Measurements from ENCODE around the gene PI4K2A. TPM values are rescaled to one million over a fixed set of nuclear protein-coding genes. Genes with fewer than 3 reads are reported as not detected.

Gene PI4K2A
- polyA plus RNA-seq, 1 donor from 2014 or later, result 14.4 TPM

DNA sequence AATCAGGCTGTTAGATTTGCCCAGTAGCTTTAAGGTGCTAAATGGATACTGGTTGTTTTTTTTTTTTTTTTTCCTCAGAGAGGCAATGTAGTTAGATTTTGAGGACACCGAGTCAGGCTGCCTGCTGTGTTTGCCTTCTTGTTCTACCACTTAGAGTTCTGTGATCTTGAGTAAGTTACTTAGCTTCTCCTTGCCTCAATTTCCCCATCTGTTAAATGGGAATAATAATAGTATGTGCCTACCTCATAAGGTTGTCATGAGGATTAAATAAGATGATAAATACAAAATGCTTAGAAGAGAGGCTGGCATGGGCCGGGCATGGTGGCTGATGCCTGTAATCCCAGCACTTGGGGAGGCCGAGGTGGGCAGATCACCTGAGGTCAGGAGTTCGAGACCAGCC, 21.7 kb upstream of the PI4K2A start:
- H3K4me3 ChIP-seq (ENCODE audit: low read length), result no peak overlapping the region
- H3K36me3 ChIP-seq (ENCODE audit: insufficient read depth, low read length), result no peaks in the 10 kb centered on the region
- H4K20me1 ChIP-seq (ENCODE audit: insufficient read depth), result no peaks in the 10 kb centered on the region
- no peaks in the 10 kb centered on the region for H3K9me2 ChIP-seq (ENCODE audit: insufficient read depth, low read length)
- TF ChIP-seq POLR2AphosphoS5 (IDR thresholded peaks at IDR 0.05) (no peak), RAD21 (conservative IDR thresholded peaks at IDR 0.05) (no peak), SMC3 (conservative IDR thresholded peaks at IDR 0.05; ENCODE audit: poor library complexity) (no peak), TAF1 (IDR thresholded peaks at IDR 0.05; ENCODE audit: low read depth) (no peak), EZH2 (IDR thresholded peaks at IDR 0.05; ENCODE audit: borderline replicate concordance, insufficient read depth, low read length, poor library complexity, severe bottlenecking) (no peak), EP300 (conservative IDR thresholded peaks at IDR 0.05; ENCODE audit: poor library complexity, severe bottlenecking) (no peak), REST (IDR thresholded peaks at IDR 0.05; ENCODE audit: borderline replicate concordance) (no peak), MXI1 (conservative IDR thresholded peaks at IDR 0.05; ENCODE audit: poor library complexity, severe bottlenecking) (no peak)
- TF ChIP-seq, protein P1, sequence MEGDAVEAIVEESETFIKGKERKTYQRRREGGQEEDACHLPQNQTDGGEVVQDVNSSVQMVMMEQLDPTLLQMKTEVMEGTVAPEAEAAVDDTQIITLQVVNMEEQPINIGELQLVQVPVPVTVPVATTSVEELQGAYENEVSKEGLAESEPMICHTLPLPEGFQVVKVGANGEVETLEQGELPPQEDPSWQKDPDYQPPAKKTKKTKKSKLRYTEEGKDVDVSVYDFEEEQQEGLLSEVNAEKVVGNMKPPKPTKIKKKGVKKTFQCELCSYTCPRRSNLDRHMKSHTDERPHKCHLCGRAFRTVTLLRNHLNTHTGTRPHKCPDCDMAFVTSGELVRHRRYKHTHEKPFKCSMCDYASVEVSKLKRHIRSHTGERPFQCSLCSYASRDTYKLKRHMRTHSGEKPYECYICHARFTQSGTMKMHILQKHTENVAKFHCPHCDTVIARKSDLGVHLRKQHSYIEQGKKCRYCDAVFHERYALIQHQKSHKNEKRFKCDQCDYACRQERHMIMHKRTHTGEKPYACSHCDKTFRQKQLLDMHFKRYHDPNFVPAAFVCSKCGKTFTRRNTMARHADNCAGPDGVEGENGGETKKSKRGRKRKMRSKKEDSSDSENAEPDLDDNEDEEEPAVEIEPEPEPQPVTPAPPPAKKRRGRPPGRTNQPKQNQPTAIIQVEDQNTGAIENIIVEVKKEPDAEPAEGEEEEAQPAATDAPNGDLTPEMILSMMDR (IDR thresholded peaks at IDR 0.05; ENCODE audit: poor library complexity, severe bottlenecking), result no peak
- no peak overlapping the region for H3K4me2 ChIP-seq (ENCODE audit: low read length)
- no peak overlapping the region for H3K27ac ChIP-seq (ENCODE audit: low read length)
- no peaks in the 10 kb centered on the region for H3K79me2 ChIP-seq (replicated peaks; ENCODE audit: insufficient read depth, low read length)
- no peaks in the 10 kb centered on the region for H3F3A ChIP-seq (ENCODE audit: insufficient read depth, low read length, poor library complexity, severe bottlenecking)
- no peaks in the 10 kb centered on the region for H3K27me3 ChIP-seq (ENCODE audit: insufficient read depth, low read depth, low read length)
- H3K9ac ChIP-seq (ENCODE audit: low read length), result no peak overlapping the region
- no peaks in the 10 kb centered on the region for H3K9me3 ChIP-seq (ENCODE audit: low read length)
- no peak overlapping the region for H2AFZ ChIP-seq (ENCODE audit: low read depth, low read length)

GRCh38 chr10:97623277-97623676, 17.2 kb upstream of the PI4K2A start:
- Histone ChIP-seq H3K9me2 (ENCODE audit: insufficient read depth, low read length) (no peaks in the 10 kb centered on the region), H3K79me2 (replicated peaks; ENCODE audit: insufficient read depth, low read length) (peaks cover 4% of the 10 kb centered on the region), H4K20me1 (ENCODE audit: insufficient read depth) (no peaks in the 10 kb centered on the region), H3K27ac (ENCODE audit: low read length) (no peak overlapping the region), H3F3A (ENCODE audit: insufficient read depth, low read length, poor library complexity, severe bottlenecking) (no peaks in the 10 kb centered on the region), H3K4me3 (ENCODE audit: low read length) (no peak overlapping the region), H3K36me3 (ENCODE audit: insufficient read depth, low read length) (no peaks in the 10 kb centered on the region), H3K4me2 (ENCODE audit: low read length) (no peak overlapping the region), H3K27me3 (ENCODE audit: insufficient read depth, low read depth, low read length) (no peaks in the 10 kb centered on the region), H3K9me3 (ENCODE audit: low read length) (no peaks in the 10 kb centered on the region), H2AFZ (ENCODE audit: low read depth, low read length) (no peak overlapping the region), H3K9ac (ENCODE audit: low read length) (no peak overlapping the region)
- TF ChIP-seq TAF1 (IDR thresholded peaks at IDR 0.05; ENCODE audit: low read depth), result no peak
- TF ChIP-seq EZH2 (IDR thresholded peaks at IDR 0.05; ENCODE audit: borderline replicate concordance, insufficient read depth, low read length, poor library complexity, severe bottlenecking), result no peak
- no peak for TF ChIP-seq POLR2AphosphoS5 (IDR thresholded peaks at IDR 0.05)
- TF ChIP-seq RAD21 (conservative IDR thresholded peaks at IDR 0.05), result no peak

Data from neural cell (in vitro differentiated cells).